ENCODE results near the gene TTLL5. TPM values are rescaled to one million over a fixed set of nuclear protein-coding genes. Genes with fewer than 3 reads are reported as not detected.

TTLL5 gene
- polyA plus RNA-seq, 4 donors: 22.1 to 33.8 (median 28.9) TPM

- no peak for DNase-seq (ENCODE audit: low read depth in 4 of 4, low spot score in 3 of 4)
Observed at GRCh38 chr14:75727124-75727523, 66.1 kb downstream of the TTLL5 start.

- no peak for DNase-seq (ENCODE audit: low read depth in 4 of 4, low spot score in 3 of 4)
Observed at GRCh38 chr14:75732888-75733287, 71.8 kb downstream of the TTLL5 start.

- no peak for DNase-seq (ENCODE audit: low read depth in 4 of 4, low spot score in 3 of 4)
Observed at GRCh38 chr14:75734854-75735253, 73.8 kb downstream of the TTLL5 start.

- no peak for DNase-seq (ENCODE audit: low read depth in 4 of 4, low spot score in 3 of 4)
Observed at GRCh38 chr14:75736845-75737485, 75.9 kb downstream of the TTLL5 start.

- no peak for DNase-seq (ENCODE audit: low read depth in 4 of 4, low spot score in 3 of 4)
Observed at GRCh38 chr14:75738192-75738591, 77.1 kb downstream of the TTLL5 start.

GRCh38 chr14:75742867-75743266 lies 81.8 kb downstream of the TTLL5 start:
- no peak for DNase-seq (ENCODE audit: low read depth in 4 of 4, low spot score in 3 of 4)

GRCh38 chr14:75747899-75748298 lies 86.9 kb downstream of the TTLL5 start:
- DNase-seq (ENCODE audit: low read depth in 4 of 4, low spot score in 3 of 4): no peak

GRCh38 chr14:75748336-75748735 lies 87.3 kb downstream of the TTLL5 start:
- no peak for DNase-seq (ENCODE audit: low read depth in 4 of 4, low spot score in 3 of 4)

- DNase-seq (ENCODE audit: low read depth in 4 of 4, low spot score in 3 of 4): no peak
Observed at GRCh38 chr14:75751296-75751695, 90.2 kb downstream of the TTLL5 start.

- no peak for DNase-seq (ENCODE audit: low read depth in 4 of 4, low spot score in 3 of 4)
Observed at GRCh38 chr14:75752086-75752485, 91.0 kb downstream of the TTLL5 start.

- DNase-seq (ENCODE audit: low read depth in 4 of 4, low spot score in 3 of 4): no peak
Observed at GRCh38 chr14:75752907-75753594, 92.0 kb downstream of the TTLL5 start.

- no peak for DNase-seq (ENCODE audit: low read depth in 4 of 4, low spot score in 3 of 4)
Observed at GRCh38 chr14:75753696-75754095, 92.7 kb downstream of the TTLL5 start.

- no peak for DNase-seq (ENCODE audit: low read depth in 4 of 4, low spot score in 3 of 4)
Observed at GRCh38 chr14:75757644-75758402, 96.8 kb downstream of the TTLL5 start.

GRCh38 chr14:75764020-75764419 lies 103.0 kb downstream of the TTLL5 start:
- DNase-seq (ENCODE audit: low read depth in 4 of 4, low spot score in 3 of 4): no peak

GRCh38 chr14:75769047-75769685 lies 108.1 kb downstream of the TTLL5 start:
- DNase-seq (ENCODE audit: low read depth in 4 of 4, low spot score in 3 of 4): no peak

GRCh38 chr14:75770635-75771034 lies 109.6 kb downstream of the TTLL5 start:
- no peak for DNase-seq (ENCODE audit: low read depth in 4 of 4, low spot score in 3 of 4)

GRCh38 chr14:75771595-75771994 lies 110.5 kb downstream of the TTLL5 start:
- DNase-seq (ENCODE audit: low read depth in 4 of 4, low spot score in 3 of 4): no peak

- no peak for DNase-seq (ENCODE audit: low read depth in 4 of 4, low spot score in 3 of 4)
Observed at GRCh38 chr14:75773046-75773445, 112.0 kb downstream of the TTLL5 start.

GRCh38 chr14:75781096-75781495 lies 120.0 kb downstream of the TTLL5 start:
- no peak for DNase-seq (ENCODE audit: low read depth in 4 of 4, low spot score in 3 of 4)

- DNase-seq (ENCODE audit: low read depth in 4 of 4, low spot score in 3 of 4): no peak
Observed at GRCh38 chr14:75783184-75783583, 122.1 kb downstream of the TTLL5 start.

GRCh38 chr14:75783602-75784313 lies 122.7 kb downstream of the TTLL5 start:
- no peak for DNase-seq (ENCODE audit: low read depth in 4 of 4, low spot score in 3 of 4)

Data from left renal pelvis (tissue), 4 donors.